ENCODE measurements around the gene HPCAL1. TPM values are rescaled to one million over a fixed set of nuclear protein-coding genes. Genes with fewer than 3 reads are reported as not detected.

Gene HPCAL1
- total RNA-seq, 4 donors from 2014 or later: 34.5 to 54.2 (median 41.3) TPM

DNA sequence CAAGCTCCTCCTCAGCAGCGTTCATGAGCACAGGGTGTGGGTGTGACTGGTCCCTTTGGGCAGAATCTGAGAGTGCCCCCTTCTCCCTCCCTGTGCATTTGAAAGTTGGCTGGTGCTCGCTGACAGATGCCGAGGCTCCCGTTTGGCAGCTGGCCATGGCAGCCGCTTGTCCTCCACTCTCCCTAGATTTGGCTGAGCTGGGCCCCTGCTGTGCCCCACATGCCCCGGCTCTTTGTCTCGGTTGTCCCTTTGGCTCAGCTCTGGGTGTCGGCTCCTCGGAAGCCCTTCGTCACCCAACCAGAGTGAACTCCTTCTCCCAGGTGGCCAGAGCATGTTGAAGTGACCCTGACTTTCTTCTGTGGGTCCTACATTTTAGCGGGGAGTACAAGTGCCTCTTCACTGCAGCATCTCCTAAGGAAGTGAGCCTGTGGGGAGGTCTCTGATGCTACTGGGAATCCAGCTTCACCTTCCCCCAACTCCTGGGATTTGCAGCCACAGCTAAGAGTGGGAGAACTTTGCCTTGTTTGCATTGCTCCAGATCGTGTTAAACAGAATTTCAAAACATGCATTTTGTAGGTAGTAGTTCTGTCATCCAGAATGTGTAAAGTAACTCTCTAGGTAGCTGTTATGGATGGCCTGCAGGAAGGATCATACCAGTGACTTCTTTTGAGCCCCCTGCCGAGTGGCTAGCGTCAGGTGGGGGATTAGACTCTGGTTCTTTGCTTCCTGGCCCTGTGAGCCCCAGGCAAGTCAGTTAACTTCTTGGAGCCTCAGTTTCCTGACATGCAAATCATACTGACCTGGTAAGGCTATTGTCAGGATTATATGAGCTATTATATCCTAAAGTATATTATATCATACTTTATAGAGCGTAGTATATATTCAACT is 24.2 kb downstream of the HPCAL1 start:
- TF ChIP-seq POLR2A (IDR thresholded peaks at IDR 0.05; ENCODE audit: low read depth) (no peak), POLR2AphosphoS5 (IDR thresholded peaks at IDR 0.05) (no peak), EP300 (IDR thresholded peaks at IDR 0.05) (no peak)
- TF ChIP-seq, protein P1, sequence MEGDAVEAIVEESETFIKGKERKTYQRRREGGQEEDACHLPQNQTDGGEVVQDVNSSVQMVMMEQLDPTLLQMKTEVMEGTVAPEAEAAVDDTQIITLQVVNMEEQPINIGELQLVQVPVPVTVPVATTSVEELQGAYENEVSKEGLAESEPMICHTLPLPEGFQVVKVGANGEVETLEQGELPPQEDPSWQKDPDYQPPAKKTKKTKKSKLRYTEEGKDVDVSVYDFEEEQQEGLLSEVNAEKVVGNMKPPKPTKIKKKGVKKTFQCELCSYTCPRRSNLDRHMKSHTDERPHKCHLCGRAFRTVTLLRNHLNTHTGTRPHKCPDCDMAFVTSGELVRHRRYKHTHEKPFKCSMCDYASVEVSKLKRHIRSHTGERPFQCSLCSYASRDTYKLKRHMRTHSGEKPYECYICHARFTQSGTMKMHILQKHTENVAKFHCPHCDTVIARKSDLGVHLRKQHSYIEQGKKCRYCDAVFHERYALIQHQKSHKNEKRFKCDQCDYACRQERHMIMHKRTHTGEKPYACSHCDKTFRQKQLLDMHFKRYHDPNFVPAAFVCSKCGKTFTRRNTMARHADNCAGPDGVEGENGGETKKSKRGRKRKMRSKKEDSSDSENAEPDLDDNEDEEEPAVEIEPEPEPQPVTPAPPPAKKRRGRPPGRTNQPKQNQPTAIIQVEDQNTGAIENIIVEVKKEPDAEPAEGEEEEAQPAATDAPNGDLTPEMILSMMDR (IDR thresholded peaks at IDR 0.05): no peak
- intact Hi-C loops (cut with DNase I): no loop called here
- H3K9me3 ChIP-seq: no peaks in the 10 kb centered on the region
- H3K4me3 ChIP-seq: no peak overlapping the region
- no peak for DNase-seq (ENCODE audit: extremely low spot score)
- WGBS: 70% methylated on average over 12 of the region's 15 CpGs
- no peaks in the 10 kb centered on the region for H3K27me3 ChIP-seq
- H3K27ac ChIP-seq (replicated peaks in 1 of 4): no peak overlapping the region
- no peaks in the 10 kb centered on the region for H3K36me3 ChIP-seq
- H3K4me1 ChIP-seq: peaks cover 35 to 51% (median 46%) of the 10 kb centered on the region in 4 donors

DNA sequence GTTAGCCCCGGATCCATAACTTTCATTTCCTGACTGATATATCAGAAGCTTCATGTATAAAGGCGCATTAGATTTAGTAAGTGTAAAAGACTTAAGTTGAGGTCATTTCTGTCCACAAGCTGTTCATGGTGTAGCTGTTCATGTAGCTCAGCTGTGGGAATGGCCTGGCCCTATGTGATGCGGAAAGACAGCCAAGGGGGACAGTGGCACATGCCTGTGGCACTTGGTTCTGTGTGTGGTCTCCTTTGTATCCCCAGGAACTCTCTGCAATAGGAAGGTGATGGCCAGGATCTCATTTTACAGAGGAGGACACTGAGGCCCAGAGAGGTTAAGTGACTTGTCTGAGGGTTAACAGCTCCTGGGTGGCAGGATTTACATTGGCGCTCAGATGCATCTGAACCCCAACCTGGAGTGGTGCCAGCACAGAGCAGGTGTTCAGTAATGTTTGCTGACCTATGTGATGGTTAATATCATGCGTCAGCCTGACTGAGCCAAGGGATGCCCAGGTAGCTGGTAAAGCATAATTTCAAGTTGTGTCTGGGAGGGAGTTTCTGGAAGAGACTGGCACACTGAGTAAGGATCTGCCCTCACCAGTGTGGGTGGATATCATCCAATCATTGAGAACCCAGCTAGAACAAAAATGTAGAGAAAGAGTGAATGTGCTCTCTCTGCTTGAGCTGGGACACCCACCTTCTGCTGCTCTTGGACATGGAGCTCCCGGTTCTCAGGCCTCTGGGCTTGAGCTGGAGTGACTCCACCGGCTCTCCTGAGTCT is 25.4 kb downstream of the HPCAL1 start:
- DNase-seq (ENCODE audit: extremely low spot score): no peak
- 86% methylated on average over 5 of the region's 7 CpGs for WGBS
- Histone ChIP-seq H3K27ac (replicated peaks in 1 of 4) (no peak overlapping the region), H3K4me3 (no peak overlapping the region), H3K36me3 (no peaks in the 10 kb centered on the region), H3K9me3 (no peaks in the 10 kb centered on the region), H3K27me3 (no peaks in the 10 kb centered on the region), H3K4me1 (peaks cover 41 to 62% (median 57%) of the 10 kb centered on the region in 4 donors)
- intact Hi-C loops (cut with DNase I): no loop called here
- no peak for TF ChIP-seq POLR2A (IDR thresholded peaks at IDR 0.05; ENCODE audit: low read depth)
- TF ChIP-seq POLR2AphosphoS5 (IDR thresholded peaks at IDR 0.05): no peak
- TF ChIP-seq, protein P1 (IDR thresholded peaks at IDR 0.05): no peak
- no peak for TF ChIP-seq EP300 (IDR thresholded peaks at IDR 0.05)

DNA sequence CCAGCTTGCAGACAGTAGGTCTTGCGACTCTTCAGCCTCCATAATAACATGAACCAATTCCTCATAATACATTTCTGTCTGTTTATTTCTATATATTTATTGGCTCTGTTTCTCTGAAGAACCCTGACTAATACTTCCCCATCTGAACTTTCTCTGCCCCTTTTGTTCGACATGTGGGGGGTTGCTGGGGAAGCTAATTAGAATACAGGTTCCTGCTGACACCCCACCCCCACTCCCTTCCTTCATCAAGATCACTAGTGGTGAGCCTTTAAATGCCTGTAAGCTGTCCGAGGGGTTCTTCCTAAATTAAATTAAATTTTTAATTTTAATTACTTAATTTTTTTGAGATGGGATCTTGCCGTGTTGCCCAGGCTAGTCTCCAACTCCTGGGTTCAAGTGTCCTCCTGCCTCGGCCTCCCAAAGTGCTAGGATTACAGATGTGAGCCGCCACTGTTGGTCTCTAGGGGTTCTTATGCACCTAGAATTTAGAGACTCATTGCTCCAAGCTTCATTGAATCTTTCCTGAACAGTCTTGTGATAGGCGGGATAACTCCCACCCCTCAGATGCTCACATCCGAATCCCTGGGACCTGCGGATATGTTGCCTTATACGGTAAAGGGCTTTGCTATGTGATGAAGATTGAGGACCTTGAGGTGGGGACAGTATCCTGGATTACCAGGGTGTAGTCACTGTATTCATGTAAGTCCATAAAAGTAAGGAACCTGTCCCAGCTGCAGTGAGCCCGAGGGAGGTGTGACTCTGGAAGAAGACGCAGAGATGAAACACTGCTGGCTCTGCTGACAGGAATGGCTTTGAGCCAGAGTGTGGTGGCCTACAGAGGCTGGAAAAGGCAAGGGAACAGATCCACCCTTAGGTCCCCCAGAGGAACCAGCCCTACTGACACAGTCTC is 26.2 kb downstream of the HPCAL1 start:
- Histone ChIP-seq H3K27ac (replicated peaks in 1 of 4) (peak overlapping the region in 1 of 4 donors; percentile 25), H3K4me3 (no peak overlapping the region), H3K27me3 (no peaks in the 10 kb centered on the region), H3K9me3 (no peaks in the 10 kb centered on the region), H3K4me1 (peaks cover 42 to 66% (median 61%) of the 10 kb centered on the region in 4 donors), H3K36me3 (no peaks in the 10 kb centered on the region)
- intact Hi-C loops (cut with DNase I): no loop called here
- TF ChIP-seq POLR2A (IDR thresholded peaks at IDR 0.05; ENCODE audit: low read depth) (no peak), POLR2AphosphoS5 (IDR thresholded peaks at IDR 0.05) (no peak), EP300 (IDR thresholded peaks at IDR 0.05) (no peak)
- TF ChIP-seq, protein P1 (IDR thresholded peaks at IDR 0.05): no peak
- no peak for DNase-seq (ENCODE audit: extremely low spot score)
- 87% methylated on average over 12 of the region's 12 CpGs for WGBS

DNA sequence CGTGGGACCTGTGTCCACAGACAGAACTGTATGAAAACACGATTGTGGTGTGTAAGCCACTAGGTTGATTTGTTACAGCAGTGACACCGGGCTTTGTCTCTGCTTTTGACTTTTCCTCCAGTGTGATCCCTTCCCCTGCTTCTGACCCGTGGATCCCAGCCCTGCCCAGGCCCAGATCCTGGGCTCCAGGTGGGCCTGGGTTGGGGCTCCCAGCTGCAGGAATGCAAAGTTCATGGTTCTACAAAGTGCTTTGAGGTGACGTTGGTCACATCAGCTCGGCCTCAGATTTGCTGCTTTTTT is 26.8 kb downstream of the HPCAL1 start:
- Histone ChIP-seq H3K4me3 (peak overlapping the region in 1 of 4 donors; percentile 17), H3K27ac (replicated peaks in 1 of 4) (peak overlapping the region in 2 of 4 donors; percentile 25 to 48), H3K4me1 (peaks cover 42 to 66% (median 59%) of the 10 kb centered on the region in 4 donors), H3K9me3 (no peaks in the 10 kb centered on the region), H3K36me3 (no peaks in the 10 kb centered on the region), H3K27me3 (no peaks in the 10 kb centered on the region)
- intact Hi-C loops (cut with DNase I): no loop called here
- no peak for DNase-seq (ENCODE audit: extremely low spot score)
- TF ChIP-seq, protein P1 (IDR thresholded peaks at IDR 0.05): no peak
- TF ChIP-seq POLR2A (IDR thresholded peaks at IDR 0.05; ENCODE audit: low read depth): no peak
- no peak for TF ChIP-seq POLR2AphosphoS5 (IDR thresholded peaks at IDR 0.05)
- no peak for TF ChIP-seq EP300 (IDR thresholded peaks at IDR 0.05)
- 93% methylated on average over 4 of the region's 6 CpGs for WGBS
